Lung (tissue), 12 donors: ENCODE measurements around the gene RASGRP3. TPM values are rescaled to one million over a fixed set of nuclear protein-coding genes. Genes with fewer than 3 reads are reported as not detected.

ENCODE experiments used
- ATAC-seq: fragments of 200-7000 bp; cut with Tn5 transposase; one replicate; pipeline ENCODE4 v1.9.1; 2020; ENCODE audit warnings: moderate number of reproducible peaks; ENCODE audit not compliant: insufficient read depth, low FRiP score
- DNase-seq, 3 donors: peaks; one replicate each; pipeline ENCODE4 v3.0.0-alpha.2; 2013 to 2017
- H3K27ac ChIP-seq, 2 donors: one replicate each; pipeline ENCODE4 v1.5.1; 2013; ENCODE audit warnings: mild to moderate bottlenecking in 2 of 2, moderate library complexity in 2 of 2, control low read depth in 1 of 2, inconsistent platforms in 1 of 2, low read depth in 1 of 2, low read length in 1 of 2
- H3K27me3 ChIP-seq, 3 donors: one replicate each; pipeline ENCODE4 v1.5.1; 2013; ENCODE audit warnings: low read length in 2 of 3; ENCODE audit not compliant: control insufficient read depth in 3 of 3, insufficient read depth in 3 of 3
- H3K36me3 ChIP-seq, 4 donors: one replicate each; pipeline ENCODE4 v1.5.1; 2013; ENCODE audit warnings: low read length in 4 of 4, mild to moderate bottlenecking in 1 of 4, moderate library complexity in 1 of 4; ENCODE audit not compliant: control insufficient read depth in 4 of 4, insufficient read depth in 4 of 4
- H3K4me1 ChIP-seq, 5 donors: one replicate each; pipeline ENCODE4 v1.5.1; 2013; ENCODE audit warnings: low read length in 5 of 5, mild to moderate bottlenecking in 2 of 5, moderate library complexity in 1 of 5; ENCODE audit not compliant: control insufficient read depth in 5 of 5, insufficient read depth in 5 of 5
- H3K4me3 ChIP-seq: one replicate; pipeline ENCODE4 v1.5.1; 2013; ENCODE audit warnings: mild to moderate bottlenecking, control low read depth, moderate library complexity
- H3K9ac ChIP-seq, 2 donors: one replicate each; pipeline ENCODE4 v1.5.1; 2013; ENCODE audit warnings: low read length in 2 of 2, control low read depth in 1 of 2; ENCODE audit not compliant: insufficient read depth in 1 of 2
- H3K9me3 ChIP-seq, 4 donors: one replicate each; pipeline ENCODE4 v1.5.1; 2013; ENCODE audit warnings: low read length in 3 of 4, mild to moderate bottlenecking in 1 of 4, moderate library complexity in 1 of 4; ENCODE audit not compliant: control insufficient read depth in 4 of 4, insufficient read depth in 3 of 4
- WGBS, 2 donors: extraction: QIAGEN DNeasy Blood & Tissue Kit; methylation state at CpG; one replicate each; pipeline ENCODE4 v1.1.7; 2013; 5-methylcytosine and 5-hydroxymethylcytosine counted together
- polyA plus RNA-seq, 2 donors: library from polyadenylated mRNA; stranded (reverse); fragments of 200-250 nt; gene quantifications; one replicate each; pipeline ENCODE4 v1.2.1, GENCODE V29; 2013
- total RNA-seq, 2 donors: library from RNA; depleted of rRNA in 1 of 2; stranded (reverse); fragments of >200 nt in 1 of 2; gene quantifications; one replicate each; pipeline ENCODE4 v1.2.1, GENCODE V29; 2014 to 2021
- TF ChIP-seq, protein P1 (sequence below): IDR thresholded peaks from 2 replicates; pipeline ENCODE4 v1.5.1; 2012; ENCODE audit warnings: mild to moderate bottlenecking; ENCODE audit errors: control extremely low read depth, extremely low read depth
- donor health status: control.
- donor health status: control.
- donor health status: Bipolar disorder and iron deficiency.
- donor health status: healthy.
- donor health status: DM: yes; HTN: yes; CAD: no.

RASGRP3 gene
- total and polyA plus RNA-seq, 4 donors: 3.6 to 36.6 (median 10.5) TPM

GRCh38 chr2:33602201-33602830 is 125.9 kb downstream of the RASGRP3 start:
- Histone ChIP-seq H3K4me1 (peaks cover 2 to 16% (median 3%) of the 10 kb centered on the region in 5 donors), H3K36me3 (peaks cover 0 to 3% (median 0%) of the 10 kb centered on the region in 4 donors), H3K9me3 (no peaks in the 10 kb centered on the region), H3K27ac (no peak overlapping the region), H3K9ac (no peak overlapping the region), H3K4me3 (no peak overlapping the region), H3K27me3 (no peaks in the 10 kb centered on the region)
- 90 to 92% methylated on average over 6 of the region's 6 CpGs for WGBS, 2 donors
- DNase-seq (no peak), ATAC-seq (no peak)
- TF ChIP-seq, protein P1, sequence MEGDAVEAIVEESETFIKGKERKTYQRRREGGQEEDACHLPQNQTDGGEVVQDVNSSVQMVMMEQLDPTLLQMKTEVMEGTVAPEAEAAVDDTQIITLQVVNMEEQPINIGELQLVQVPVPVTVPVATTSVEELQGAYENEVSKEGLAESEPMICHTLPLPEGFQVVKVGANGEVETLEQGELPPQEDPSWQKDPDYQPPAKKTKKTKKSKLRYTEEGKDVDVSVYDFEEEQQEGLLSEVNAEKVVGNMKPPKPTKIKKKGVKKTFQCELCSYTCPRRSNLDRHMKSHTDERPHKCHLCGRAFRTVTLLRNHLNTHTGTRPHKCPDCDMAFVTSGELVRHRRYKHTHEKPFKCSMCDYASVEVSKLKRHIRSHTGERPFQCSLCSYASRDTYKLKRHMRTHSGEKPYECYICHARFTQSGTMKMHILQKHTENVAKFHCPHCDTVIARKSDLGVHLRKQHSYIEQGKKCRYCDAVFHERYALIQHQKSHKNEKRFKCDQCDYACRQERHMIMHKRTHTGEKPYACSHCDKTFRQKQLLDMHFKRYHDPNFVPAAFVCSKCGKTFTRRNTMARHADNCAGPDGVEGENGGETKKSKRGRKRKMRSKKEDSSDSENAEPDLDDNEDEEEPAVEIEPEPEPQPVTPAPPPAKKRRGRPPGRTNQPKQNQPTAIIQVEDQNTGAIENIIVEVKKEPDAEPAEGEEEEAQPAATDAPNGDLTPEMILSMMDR: no peak

DNA sequence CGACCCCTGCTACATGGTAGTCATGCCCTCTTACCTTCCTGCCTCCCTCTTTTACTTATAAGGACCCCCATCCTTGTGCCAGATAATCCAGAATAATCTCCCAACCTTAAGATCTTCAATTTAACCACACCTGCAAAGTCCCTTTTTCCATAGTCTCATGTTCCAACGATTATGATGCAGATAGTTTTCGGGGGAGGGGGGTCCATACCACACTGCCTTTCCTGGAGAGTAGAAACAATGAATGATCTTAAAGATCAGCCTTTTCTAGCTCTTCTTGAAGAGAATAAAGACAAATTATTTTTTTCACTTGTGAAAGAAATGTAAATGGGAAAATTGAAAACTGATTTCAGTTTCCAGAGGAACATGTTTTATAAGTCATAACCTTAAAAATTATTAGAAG is 127.0 kb downstream of the RASGRP3 start:
- Histone ChIP-seq H3K9ac (no peak overlapping the region), H3K4me1 (peaks cover 0 to 6% (median under 1%) of the 10 kb centered on the region in 5 donors), H3K27ac (no peak overlapping the region), H3K36me3 (peaks cover 0 to 3% (median 0%) of the 10 kb centered on the region in 4 donors), H3K27me3 (no peaks in the 10 kb centered on the region), H3K9me3 (no peaks in the 10 kb centered on the region), H3K4me3 (no peak overlapping the region)
- ATAC-seq (no peak), DNase-seq (no peak)
- TF ChIP-seq, protein P1: no peak
- 84 to 86% methylated on average over 3 of the region's 3 CpGs for WGBS, 2 donors

DNA sequence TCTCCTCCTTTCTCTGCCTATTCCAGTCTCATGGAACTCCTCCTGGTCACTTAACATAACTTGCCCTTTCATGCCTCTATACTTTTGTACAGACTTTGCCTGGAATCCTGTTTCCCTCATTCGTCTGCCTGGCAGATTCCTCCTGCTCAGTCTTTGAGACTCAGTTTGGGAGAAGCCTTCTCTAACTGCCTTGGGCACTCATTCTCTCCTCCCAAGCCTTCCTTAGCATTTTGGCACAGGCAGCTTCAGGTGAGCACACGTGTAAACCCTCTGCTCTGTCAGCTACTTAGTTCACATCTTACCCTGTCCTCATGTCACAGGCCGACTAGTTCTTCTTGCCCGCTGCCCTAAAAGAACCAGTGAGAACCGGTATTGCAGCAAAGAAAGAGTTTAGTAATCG is 128.6 kb downstream of the RASGRP3 start:
- TF ChIP-seq, protein P1: no peak
- Histone ChIP-seq H3K27me3 (no peaks in the 10 kb centered on the region), H3K9ac (no peak overlapping the region), H3K4me3 (no peak overlapping the region), H3K27ac (no peak overlapping the region), H3K9me3 (no peaks in the 10 kb centered on the region), H3K36me3 (no peaks in the 10 kb centered on the region), H3K4me1 (peaks cover 0 to 5% (median 0%) of the 10 kb centered on the region in 5 donors)
- DNase-seq (no peak), ATAC-seq (no peak)
- 76% methylated on average over 6 of the region's 6 CpGs for WGBS, 2 donors

DNA sequence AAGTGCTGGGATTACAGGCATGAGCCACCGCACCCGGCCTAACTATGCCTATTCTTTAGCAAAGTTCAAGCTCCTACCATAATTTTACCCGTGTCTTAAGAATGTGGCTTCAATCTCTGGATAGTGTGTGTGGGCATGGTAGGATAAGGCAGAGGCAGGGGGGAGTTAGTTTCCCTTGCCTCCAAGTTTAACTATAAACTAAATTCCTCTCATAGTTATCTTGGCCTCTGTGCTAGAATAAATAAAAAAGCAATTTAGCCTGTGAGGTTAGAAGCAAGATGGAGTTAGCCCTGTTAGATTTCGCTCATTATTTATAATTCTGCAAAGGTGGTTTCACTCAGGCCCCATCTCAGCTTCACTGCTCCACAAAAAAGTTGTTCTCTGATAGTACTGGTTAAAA is 129.7 kb downstream of the RASGRP3 start:
- Histone ChIP-seq H3K4me1 (peaks cover 0 to 5% (median 0%) of the 10 kb centered on the region in 5 donors), H3K36me3 (no peaks in the 10 kb centered on the region), H3K9ac (no peak overlapping the region), H3K27ac (no peak overlapping the region), H3K27me3 (no peaks in the 10 kb centered on the region), H3K9me3 (no peaks in the 10 kb centered on the region), H3K4me3 (no peak overlapping the region)
- no peak for ATAC-seq
- TF ChIP-seq, protein P1: no peak
- DNase-seq: no peak
- 90 to 99% methylated on average over 4 of the region's 4 CpGs for WGBS, 2 donors
